ENCODE results near the gene CTSF. TPM values are rescaled to one million over a fixed set of nuclear protein-coding genes. Genes with fewer than 3 reads are reported as not detected.
"Not testable (repeated sequence)": the region's sequence is repeated elsewhere in the genome, so short reads cannot be mapped to it uniquely, and the experiment has no call there.

CTSF gene
- total RNA-seq, 2 donors from 2014 or later: 5.0 to 18.6 TPM

- Histone ChIP-seq H3K9me3 (ENCODE audit: control insufficient read depth, low read length) (no peaks in the 10 kb centered on the region), H3K4me3 (ENCODE audit: low read length) (no peak overlapping the region), H3K36me3 (ENCODE audit: control insufficient read depth, insufficient read depth, low read length) (peaks cover 9% of the 10 kb centered on the region), H3K4me1 (ENCODE audit: control insufficient read depth, insufficient read depth, low read length) (no peaks in the 10 kb centered on the region), H3K27me3 (ENCODE audit: control insufficient read depth, insufficient read depth, low read length, poor library complexity, severe bottlenecking) (peaks cover 4% of the 10 kb centered on the region), H3K27ac (ENCODE audit: low read depth, low read length) (no peak overlapping the region), H3K9ac (ENCODE audit: extremely low read depth, low read length, poor library complexity, severe bottlenecking) (no peak overlapping the region)
- no peak overlapping the region for H3K4me3 Mint-ChIP-seq
- DNase-seq: no peak
- no peak for TF ChIP-seq CTCF (conservative IDR thresholded peaks at IDR 0.05)
- 90 to 94% methylated on average over 3 to 4 of the region's 4 CpGs for WGBS, 2 experiments (ENCODE audit: insufficient coverage in 1 of 2, insufficient read length in 1 of 2)
- peaks cover 9% of the 10 kb centered on the region for H3K9me3 Mint-ChIP-seq
- H3K4me1 Mint-ChIP-seq: no peaks in the 10 kb centered on the region
- peaks cover 28% of the 10 kb centered on the region for H3K36me3 Mint-ChIP-seq (ENCODE audit: low read depth)
- no peak overlapping the region for H3K27ac Mint-ChIP-seq
- H3K27me3 Mint-ChIP-seq (ENCODE audit: insufficient read depth): peaks cover 7% of the 10 kb centered on the region
Observed at GRCh38 chr11:66609721-66610617, 41.6 kb upstream of the CTSF start.

- H3K9me3 Mint-ChIP-seq: peaks cover 9% of the 10 kb centered on the region
- Histone ChIP-seq H3K9ac (ENCODE audit: extremely low read depth, low read length, poor library complexity, severe bottlenecking) (no peak overlapping the region), H3K27me3 (ENCODE audit: control insufficient read depth, insufficient read depth, low read length, poor library complexity, severe bottlenecking) (no peaks in the 10 kb centered on the region), H3K4me3 (ENCODE audit: low read length) (no peak overlapping the region), H3K27ac (ENCODE audit: low read depth, low read length) (no peak overlapping the region), H3K36me3 (ENCODE audit: control insufficient read depth, insufficient read depth, low read length) (peaks cover 19% of the 10 kb centered on the region), H3K4me1 (ENCODE audit: control insufficient read depth, insufficient read depth, low read length) (no peaks in the 10 kb centered on the region), H3K9me3 (ENCODE audit: control insufficient read depth, low read length) (no peaks in the 10 kb centered on the region)
- WGBS, 2 experiments (ENCODE audit: insufficient coverage in 1 of 2, insufficient read length in 1 of 2): 88 to 92% methylated on average over 6 to 8 of the region's 8 CpGs
- no peak for DNase-seq
- H3K27me3 Mint-ChIP-seq (ENCODE audit: insufficient read depth): no peaks in the 10 kb centered on the region
- no peaks in the 10 kb centered on the region for H3K4me1 Mint-ChIP-seq
- TF ChIP-seq CTCF (conservative IDR thresholded peaks at IDR 0.05): no peak
- no peak overlapping the region for H3K27ac Mint-ChIP-seq
- H3K4me3 Mint-ChIP-seq: no peak overlapping the region
- H3K36me3 Mint-ChIP-seq (ENCODE audit: low read depth): peaks cover 44% of the 10 kb centered on the region
Observed at GRCh38 chr11:66607126-66607834, 38.9 kb upstream of the CTSF start.

- WGBS, 2 experiments (ENCODE audit: insufficient coverage in 1 of 2, insufficient read length in 1 of 2): 93 to 100% methylated on average over 2 to 3 of the region's 3 CpGs
- not testable (repeated sequence) for H3K27ac Mint-ChIP-seq; H3K9ac ChIP-seq (ENCODE audit: extremely low read depth, low read length, poor library complexity, severe bottlenecking); H3K4me3 ChIP-seq (ENCODE audit: low read length); H3K27ac ChIP-seq (ENCODE audit: low read depth, low read length); H3K27me3 ChIP-seq (ENCODE audit: control insufficient read depth, insufficient read depth, low read length, poor library complexity, severe bottlenecking); H3K9me3 ChIP-seq (ENCODE audit: control insufficient read depth, low read length); H3K27me3 Mint-ChIP-seq (ENCODE audit: insufficient read depth); DNase-seq; H3K9me3 Mint-ChIP-seq; H3K4me1 ChIP-seq (ENCODE audit: control insufficient read depth, insufficient read depth, low read length); H3K4me1 Mint-ChIP-seq; H3K4me3 Mint-ChIP-seq
- H3K36me3 Mint-ChIP-seq (ENCODE audit: low read depth): peaks cover 49% of the 10 kb centered on the region
- peaks cover 23% of the 10 kb centered on the region for H3K36me3 ChIP-seq (ENCODE audit: control insufficient read depth, insufficient read depth, low read length)
Observed at GRCh38 chr11:66606608-66607007, 38.2 kb upstream of the CTSF start.
